Ammon's horn (tissue), 1 donor: ENCODE results near the gene MISP.

Experiments used
- DNase-seq: peaks from one replicate; pipeline ENCODE4 v3.0.0-alpha.2; 2016; ENCODE audit warnings: low spot score

MISP gene

GRCh38 chr19:746956-747355 is 4.0 kb upstream of the MISP start:
- no peak for DNase-seq

- DNase-seq = no peak
Observed at GRCh38 chr19:747432-748273, 3.3 kb upstream of the MISP start.

GRCh38 chr19:748274-748598 is 2.7 kb upstream of the MISP start:
- DNase-seq = no peak

- no peak for DNase-seq
Observed at GRCh38 chr19:749811-750210, 1.1 kb upstream of the MISP start.

- DNase-seq = no peak
Observed at GRCh38 chr19:751501-752341, 809 bp downstream of the MISP start.

- peak; percentile 14 for DNase-seq
Observed at GRCh38 chr19:752652-753517, 2.0 kb downstream of the MISP start.

- DNase-seq = no peak
Observed at GRCh38 chr19:754530-754929, 3.6 kb downstream of the MISP start.

- DNase-seq = no peak
Observed at GRCh38 chr19:755063-755462, 4.2 kb downstream of the MISP start.

GRCh38 chr19:756236-756635 is 5.3 kb downstream of the MISP start:
- DNase-seq = no peak

- no peak for DNase-seq
Observed at GRCh38 chr19:756821-757688, 6.1 kb downstream of the MISP start.

- DNase-seq = no peak
Observed at GRCh38 chr19:757811-758668, 7.1 kb downstream of the MISP start.

GRCh38 chr19:763181-763580 is 12.3 kb downstream of the MISP start:
- no peak for DNase-seq

GRCh38 chr19:763869-764268 is 13.0 kb downstream of the MISP start:
- no peak for DNase-seq

GRCh38 chr19:764301-764700 is 13.4 kb downstream of the MISP start:
- no peak for DNase-seq

GRCh38 chr19:765179-765738 is 14.3 kb downstream of the MISP start:
- DNase-seq = no peak

- no peak for DNase-seq
Observed at GRCh38 chr19:768424-768823, 17.5 kb downstream of the MISP start.

GRCh38 chr19:769616-770015 is 18.7 kb downstream of the MISP start:
- DNase-seq = no peak

- DNase-seq = no peak
Observed at GRCh38 chr19:771332-771785, 20.4 kb downstream of the MISP start.

GRCh38 chr19:772063-772462 is 21.2 kb downstream of the MISP start:
- DNase-seq = no peak
